Dedifferentiated amniotic fluid mesenchymal stem cell (primary cell): Measurements from ENCODE around the gene STX1A.

Experiments
- DNase-seq: peaks from one replicate; pipeline ENCODE4 v3.0.0-alpha.2; 2016; ENCODE audit errors: extremely low spot score

Gene STX1A

GRCh38 chr7:73649576-73649975 is 69.9 kb downstream of the STX1A start:
- DNase-seq = no peak
